ENCODE data around the gene LDLRAD3. TPM values are rescaled to one million over a fixed set of nuclear protein-coding genes. Genes with fewer than 3 reads are reported as not detected.

The LDLRAD3 gene
- total RNA-seq, 2 experiments from 2014 or later = 0.21 to 0.27 TPM

DNA sequence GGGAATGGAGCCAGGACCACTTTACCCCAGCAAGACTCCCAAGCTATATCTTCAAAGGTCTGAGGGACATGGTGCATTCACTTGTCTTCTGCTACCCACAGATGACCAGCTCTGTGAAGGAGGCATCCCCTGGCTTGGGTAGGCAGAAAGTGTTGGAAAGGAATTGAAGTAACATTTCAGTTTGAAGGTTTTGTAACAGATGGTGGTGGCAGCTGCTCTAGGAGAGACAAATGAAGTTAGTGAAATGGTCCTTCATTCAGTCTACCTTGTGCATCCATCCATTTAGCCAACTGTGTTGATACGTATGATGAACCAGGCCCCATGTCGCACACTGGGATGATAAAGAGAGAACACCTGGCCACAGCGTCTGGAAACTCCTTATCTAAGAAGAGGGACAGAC, 204.8 kb downstream of the LDLRAD3 start:
- POLR2A ChIA-PET = no interaction called here
- CTCF ChIA-PET = no interaction called here

DNA sequence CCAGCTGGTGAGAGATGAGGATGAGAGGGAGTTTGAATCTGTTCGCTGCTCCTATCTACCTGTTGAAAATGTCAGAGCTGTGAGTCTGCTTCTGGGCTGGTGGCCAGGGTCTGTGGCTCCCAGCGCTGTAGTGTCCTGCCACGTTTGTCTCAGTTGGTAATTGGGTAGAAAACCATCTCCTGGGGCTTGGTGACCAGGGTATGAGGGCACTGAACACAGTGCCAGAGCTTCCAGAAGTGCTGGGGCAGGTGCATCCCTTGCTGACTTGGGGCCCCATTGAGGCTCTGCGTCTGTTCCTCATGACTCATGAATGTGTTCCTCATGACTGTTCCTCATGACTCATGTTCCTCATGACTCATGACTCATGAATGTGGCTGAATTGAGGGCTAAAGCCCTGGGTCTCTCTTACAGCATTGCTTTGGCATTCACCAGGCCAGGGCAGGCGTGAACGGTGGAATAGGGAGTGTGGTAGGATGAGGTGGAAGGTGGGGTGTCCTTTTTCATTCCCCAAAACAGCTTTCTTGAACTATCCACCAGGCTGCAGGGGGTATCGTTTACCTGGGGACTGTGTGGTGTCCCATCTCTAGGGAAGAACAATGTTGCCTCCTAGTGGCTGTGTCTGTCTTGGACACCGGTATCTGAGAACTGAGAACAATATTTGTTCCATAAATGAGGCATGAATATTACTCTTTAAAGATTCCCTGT, 205.8 kb downstream of the LDLRAD3 start:
- POLR2A ChIA-PET = interaction anchor here (0.6 kb wide), 1 partner anchor 1089 kb away, joined by 3 read pairs; no protein-coding TSS in a partner anchor
- CTCF ChIA-PET = no interaction called here

DNA sequence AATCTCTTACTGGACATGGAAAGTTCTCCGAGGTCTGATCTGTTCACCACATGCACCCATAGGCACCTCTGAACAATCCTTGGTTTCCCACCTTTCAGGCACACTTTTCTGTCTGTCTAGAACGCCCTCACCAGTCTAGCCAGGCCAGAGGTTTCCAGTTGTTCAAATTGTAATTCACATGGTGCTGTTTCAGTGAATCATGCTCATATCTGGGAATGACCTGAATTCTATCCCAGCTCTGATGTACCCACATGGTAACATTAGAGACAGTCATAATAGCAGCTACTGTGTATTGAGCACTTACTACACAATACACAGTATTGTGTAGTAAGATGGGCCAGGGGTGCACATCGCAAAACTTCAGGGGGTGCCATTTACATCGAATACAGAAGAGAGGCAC, 207.1 kb downstream of the LDLRAD3 start:
- ChIA-PET CTCF (interaction anchor here (0.8 to 0.9 kb wide), 2 partner anchors 12 to 343 kb away, joined by 3 read pairs; no protein-coding TSS in a partner anchor), POLR2A (no interaction called here)

DNA sequence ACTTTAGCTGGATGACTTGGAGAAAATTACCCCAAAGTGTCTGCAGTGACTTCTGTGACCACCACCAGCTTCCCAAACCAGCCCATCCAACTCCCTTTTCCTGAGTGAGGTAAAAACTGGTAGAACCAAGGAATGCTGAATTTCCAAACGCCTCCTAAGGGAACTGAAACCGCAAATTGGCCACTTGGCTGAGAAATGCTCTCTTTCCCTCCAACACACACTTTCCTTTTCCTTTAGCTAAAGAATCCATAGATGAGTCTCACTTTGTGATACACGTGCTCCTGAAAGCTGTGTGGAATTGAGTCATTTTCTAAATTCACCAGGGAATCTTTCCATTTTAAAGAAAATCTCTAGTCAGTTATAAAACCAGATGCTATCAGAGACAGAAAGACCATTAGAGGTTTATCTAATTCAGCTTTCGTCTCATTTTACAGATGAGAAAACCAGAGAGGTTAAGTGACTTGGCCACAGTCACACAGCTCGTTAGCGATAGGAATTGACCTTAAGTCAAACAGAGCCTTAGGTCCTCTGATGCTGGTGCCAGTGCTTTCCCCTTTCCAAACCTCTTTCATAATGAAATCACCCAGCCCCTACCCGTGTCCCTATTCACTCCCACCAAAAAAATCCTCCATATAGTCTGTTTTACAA, 208.2 kb downstream of the LDLRAD3 start:
- POLR2A ChIA-PET = no interaction called here
- CTCF ChIA-PET = interaction anchor here (1.0 kb wide), 1 partner anchor 9 kb away, joined by 3 read pairs; no protein-coding TSS in a partner anchor

DNA sequence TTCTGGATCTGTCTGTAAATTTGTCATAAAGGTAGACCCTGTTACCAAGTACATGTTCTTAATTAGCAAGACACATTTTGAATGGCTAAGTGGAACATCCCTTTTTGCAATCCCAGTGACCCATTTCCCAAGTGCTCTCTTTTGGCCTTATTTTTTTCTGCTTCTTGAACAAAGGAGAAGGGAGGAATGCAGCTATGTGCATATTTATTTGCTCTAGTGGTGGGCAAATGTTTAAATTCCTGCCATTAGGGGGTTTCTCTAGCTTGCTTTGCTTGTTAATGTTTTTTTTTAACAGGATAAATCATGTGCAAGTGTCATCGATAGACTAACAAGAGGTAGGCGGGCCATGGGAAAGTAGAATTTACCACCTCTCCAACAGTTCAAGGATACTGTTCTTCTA, 209.7 kb downstream of the LDLRAD3 start:
- ChIA-PET POLR2A (no interaction called here), CTCF (no interaction called here)

DNA sequence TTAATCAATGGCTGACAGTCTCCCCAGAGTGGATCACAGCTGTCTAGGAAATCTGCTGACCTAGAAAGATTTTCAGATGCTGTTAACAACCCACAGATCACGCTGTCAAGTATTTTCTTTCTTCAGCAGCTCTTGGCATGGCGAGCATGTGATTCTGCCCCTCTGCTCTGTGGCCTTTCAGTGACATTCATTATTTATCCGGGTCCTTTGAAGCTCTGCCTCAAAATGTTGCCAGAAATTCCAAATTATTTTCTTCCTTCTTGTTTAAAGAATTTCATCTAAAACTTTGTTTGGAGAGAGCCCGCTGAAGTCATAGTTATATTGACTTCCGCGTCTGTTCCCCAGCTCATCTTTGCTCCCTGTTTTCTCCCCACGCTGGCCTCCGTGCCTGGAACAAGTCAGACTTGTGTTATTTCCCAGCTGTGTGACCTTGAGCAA, 211.3 kb downstream of the LDLRAD3 start:
- CTCF ChIA-PET = interaction anchor here (1.2 kb wide), 1 partner anchor 9 kb away, joined by 3 read pairs; no protein-coding TSS in a partner anchor
- POLR2A ChIA-PET = no interaction called here

DNA sequence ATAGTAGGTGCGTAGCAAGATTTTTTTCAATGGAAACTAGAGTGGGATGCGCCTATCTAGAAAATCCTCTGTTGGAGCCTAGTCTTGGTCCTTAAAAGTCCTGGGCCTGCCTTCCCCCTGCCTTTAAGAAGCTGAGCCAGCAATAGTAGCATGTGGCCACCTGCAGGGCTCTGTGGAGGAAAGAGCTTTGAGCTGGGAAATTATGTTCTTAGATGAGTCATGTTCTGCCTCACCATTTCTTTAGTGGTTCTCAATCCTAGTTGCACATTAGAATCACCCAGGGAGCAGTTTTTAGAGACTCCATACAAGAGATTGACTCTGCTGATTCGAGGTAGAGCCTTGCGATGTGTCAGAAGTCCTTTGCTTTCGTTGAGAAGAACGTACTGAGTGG, 211.9 kb downstream of the LDLRAD3 start:
- POLR2A ChIA-PET = no interaction called here
- CTCF ChIA-PET = no interaction called here

DNA sequence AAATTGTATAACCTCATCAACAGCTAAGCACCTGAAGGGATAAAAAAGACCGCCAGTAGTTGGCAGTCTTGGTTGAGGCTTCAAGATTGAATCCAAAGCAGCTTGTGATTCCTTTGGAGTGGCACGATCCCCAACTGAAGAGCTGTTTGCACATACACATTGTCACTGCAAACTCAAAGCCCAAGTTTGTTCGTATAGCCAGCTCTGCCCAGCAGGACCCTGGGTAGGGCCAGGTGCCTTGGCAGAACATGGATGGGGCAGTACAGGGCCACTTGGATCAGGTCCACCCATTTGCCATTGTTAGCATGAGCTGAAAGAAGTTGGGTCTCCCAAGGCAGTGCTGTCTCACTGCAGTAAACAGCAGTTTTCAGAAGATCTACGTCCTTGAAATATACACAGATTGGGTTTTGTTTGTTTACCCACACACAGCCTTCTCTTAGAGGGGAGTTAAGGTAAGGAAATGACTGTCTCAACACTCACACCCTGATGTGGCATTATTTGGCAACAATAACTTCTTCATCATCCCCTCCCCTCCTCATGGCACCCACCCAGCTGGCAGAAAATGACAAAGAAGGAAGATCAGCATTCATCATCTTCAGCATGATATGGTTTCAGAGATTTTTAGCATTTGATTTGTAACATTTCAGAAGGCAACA, 212.4 kb downstream of the LDLRAD3 start:
- CTCF ChIA-PET = no interaction called here
- POLR2A ChIA-PET = no interaction called here

DNA sequence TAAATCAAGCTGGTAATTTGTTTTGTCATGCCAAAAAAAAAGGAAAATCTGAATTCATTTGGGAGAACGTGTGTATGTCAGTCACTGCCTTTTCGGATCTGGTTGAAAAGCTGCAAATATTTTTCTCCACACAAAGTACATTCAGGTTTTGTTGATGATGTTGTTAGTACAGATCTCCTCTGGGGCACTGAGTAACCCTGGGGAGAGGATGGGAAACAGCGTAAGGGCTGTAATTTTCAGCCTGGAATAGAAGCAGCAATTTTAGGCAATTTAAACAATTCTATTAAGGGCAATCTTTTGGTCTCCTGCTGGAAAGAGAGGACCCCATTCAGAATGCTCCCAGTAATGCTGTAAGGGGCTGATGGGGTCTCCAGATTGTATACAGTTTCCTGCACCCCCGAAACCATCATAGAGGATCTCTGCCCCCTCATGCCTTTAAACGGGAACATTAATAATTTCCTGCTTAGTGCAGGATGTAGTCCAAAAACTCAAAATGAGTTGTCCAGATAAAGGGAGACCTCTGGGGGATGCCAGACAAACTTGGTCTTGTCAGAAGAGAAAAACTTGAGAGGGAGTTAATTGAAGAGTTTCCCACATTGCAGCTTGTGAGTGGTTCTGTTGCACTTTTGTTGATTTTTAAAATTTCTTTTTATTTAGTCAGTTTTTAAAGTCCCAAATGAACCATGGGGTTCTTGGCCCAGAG, 213.1 kb downstream of the LDLRAD3 start:
- ChIA-PET CTCF (no interaction called here), POLR2A (no interaction called here)

DNA sequence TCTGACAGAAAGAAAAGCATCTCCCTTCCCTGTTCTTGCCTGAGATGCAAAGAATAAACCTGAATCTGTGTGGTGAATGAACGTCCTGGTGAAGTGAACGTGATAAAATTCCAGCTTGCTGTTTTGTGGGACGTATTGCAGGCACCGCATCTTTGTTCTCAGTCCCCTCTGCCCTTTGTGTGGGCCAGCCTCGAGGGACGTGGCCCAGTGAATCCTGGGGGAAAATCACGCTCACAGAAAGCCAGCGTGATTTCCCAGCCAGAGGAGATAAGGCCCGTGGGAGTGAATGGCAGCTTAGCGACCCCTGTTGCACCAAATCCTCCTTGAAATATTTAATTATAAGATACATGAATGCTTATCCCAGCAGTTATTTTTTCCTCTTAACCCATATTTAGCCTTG, 216.2 kb downstream of the LDLRAD3 start:
- POLR2A ChIA-PET = no interaction called here
- CTCF ChIA-PET = interaction anchor here (0.6 kb wide), 1 partner anchor 132 kb away, joined by 3 read pairs; no protein-coding TSS in a partner anchor

DNA sequence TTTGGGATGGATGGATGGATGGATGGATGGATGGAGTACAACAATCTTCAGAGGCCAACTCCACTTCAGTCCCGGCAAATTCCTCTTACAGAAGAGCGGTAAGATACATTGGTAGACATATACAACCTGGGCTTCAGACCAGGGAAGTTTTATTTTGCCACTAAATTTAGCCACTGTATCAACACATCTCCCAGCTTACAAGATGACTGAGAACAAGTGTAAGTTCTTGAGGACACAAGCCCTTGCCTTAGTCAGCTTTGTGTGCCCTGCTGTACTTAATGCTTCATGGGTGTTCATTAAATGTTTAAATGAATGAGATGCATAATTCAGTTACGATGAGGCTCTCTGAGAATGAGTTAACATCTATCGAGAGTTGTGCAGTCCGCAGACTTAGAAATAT, 217.7 kb downstream of the LDLRAD3 start:
- POLR2A ChIA-PET = no interaction called here

DNA sequence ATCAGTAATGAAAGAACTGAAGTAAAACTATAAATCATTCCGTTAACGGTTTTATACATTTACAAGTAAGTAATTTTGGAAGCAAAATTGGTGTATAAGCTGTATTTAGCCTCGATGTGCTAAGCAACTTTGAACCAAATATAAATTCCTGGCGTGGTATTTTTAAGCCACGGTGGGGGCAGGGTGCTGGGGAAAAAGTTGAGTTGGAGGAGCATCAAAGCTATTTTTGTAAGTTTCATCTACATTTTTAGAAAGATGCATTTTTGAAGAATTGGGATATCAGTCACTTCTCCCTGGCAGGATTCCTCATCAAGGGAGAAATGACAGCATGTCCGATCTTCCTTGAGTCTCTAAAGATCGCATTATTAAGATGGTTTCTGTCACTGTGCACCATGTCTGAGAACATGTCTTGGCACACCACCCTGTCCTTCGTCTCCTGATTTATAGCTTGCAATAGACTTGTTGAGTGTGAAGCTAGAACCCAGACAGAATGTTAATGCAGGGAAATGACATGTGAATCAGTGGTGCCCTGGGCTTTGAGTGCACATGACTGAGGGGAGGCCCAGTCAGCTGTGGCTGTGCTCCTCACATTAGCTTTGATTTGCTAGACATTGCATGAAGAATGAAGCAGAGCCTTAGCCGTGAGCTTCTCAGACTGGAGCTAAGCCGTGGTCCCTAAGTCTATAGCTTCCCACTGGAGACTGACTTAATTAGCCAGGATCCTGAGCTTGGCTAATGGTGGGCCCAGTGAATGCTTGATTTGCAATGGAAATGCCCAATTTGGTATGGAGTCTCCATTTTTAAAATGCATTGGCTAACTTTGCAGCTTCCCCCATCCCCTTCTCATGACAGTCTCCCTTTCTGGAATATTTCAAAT, 218.4 kb downstream of the LDLRAD3 start:
- CTCF ChIA-PET = no interaction called here
- POLR2A ChIA-PET = no interaction called here

More for the DNA sequence above, 217.7 kb downstream of the LDLRAD3 start:
- CTCF ChIA-PET = no interaction called here

DNA sequence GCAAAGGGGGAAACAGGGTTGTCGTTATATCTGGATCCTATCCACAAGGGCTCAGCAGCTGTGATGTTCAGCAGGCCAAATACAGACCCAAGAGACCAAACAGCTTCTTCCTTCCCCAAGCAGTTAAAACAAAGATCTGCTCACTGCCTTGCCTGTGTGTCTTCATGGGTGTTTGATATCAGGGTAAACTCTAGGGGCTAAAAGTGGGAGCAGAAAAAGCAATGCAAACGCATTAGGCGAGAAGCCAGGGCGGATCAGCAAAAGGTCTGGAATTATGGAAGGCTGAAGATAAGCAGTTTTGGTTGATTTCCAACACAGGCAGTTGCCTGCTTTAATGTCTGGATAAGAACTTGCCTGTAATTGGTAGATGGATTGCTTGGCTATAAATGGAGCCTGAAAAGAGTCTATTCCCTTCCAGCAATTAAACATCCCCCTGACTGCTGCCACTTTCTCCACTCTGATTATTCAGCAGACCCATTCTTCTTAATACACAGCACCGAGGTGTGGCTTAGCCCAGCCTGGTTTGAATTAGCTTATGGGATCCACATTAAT, 219.1 kb downstream of the LDLRAD3 start:
- ChIA-PET POLR2A (no interaction called here), CTCF (no interaction called here)

DNA sequence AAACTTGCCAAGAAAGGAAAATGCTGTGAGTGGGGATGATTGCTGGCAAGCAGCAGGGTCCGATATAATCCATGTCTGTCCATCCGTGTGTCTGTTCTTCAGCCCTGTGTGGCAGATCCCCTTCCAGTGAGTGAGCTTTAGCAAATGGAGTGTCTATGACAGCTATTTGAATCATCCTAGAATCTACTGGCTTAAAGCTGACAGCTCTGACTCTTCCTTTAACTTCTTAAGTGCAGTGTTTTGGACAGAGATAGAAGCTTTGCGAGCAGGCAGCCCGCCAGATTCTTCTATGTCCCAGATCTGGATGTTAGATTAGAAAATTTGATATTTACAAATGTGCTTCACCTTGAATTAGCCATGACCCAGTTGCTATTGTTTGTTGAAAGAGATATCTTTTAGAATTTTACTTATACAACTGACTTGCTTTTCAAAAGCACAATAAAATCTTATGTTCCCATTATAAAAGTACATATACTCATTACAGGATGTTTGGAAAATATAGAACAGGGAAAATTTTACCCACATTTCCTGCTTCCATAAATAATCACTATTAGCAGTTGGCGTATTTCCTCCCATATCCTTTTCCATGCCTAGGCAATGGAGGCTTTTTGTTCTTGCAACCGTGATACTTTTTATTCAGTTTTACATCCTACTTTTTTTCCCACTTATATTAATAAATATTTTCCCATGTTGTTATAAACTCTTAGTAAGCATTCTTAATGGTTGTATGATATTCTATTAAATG, 220.8 kb downstream of the LDLRAD3 start:
- CTCF ChIA-PET = interaction anchor here (1.1 kb wide), 1 partner anchor 10 kb away, joined by 3 read pairs; no protein-coding TSS in a partner anchor

DNA sequence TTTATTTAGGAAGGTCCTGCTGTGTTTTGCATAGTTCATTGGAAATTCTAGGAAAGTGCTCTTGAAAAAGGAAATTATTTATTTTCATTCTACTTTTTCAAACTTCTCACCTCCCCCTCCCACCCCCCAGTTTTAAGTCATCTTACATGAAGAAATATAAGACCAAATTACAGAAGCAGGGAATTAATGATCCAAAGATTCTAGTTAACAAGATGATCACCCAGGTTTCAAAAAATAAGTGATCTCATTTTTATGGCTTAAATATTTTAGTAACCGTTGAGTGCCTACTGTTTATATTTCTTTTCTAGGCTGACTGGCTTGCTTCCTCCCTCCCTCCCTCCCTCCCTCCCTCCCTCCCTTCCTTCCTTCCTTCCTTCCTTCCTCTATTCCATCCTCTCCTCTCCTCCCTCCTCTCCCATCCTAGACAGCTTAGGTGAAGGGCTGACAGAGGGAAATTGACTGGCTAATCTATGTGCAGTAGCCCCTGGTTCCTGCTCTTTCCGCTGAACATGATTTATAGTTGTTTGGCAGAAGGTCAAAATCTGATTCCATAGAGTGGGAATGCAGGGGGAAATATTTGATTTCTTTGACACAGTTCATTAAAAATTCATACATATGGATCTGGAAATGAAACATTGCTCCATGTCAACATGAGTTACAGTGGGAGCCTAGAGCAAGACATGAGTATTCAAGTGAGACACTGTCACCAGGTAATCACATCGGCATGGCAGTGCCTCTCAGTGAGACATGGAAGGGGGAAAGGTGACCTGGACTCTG, 221.9 kb downstream of the LDLRAD3 start:
- CTCF ChIA-PET = no interaction called here
- POLR2A ChIA-PET = no interaction called here

More for the DNA sequence above, 220.8 kb downstream of the LDLRAD3 start:
- POLR2A ChIA-PET = no interaction called here

DNA sequence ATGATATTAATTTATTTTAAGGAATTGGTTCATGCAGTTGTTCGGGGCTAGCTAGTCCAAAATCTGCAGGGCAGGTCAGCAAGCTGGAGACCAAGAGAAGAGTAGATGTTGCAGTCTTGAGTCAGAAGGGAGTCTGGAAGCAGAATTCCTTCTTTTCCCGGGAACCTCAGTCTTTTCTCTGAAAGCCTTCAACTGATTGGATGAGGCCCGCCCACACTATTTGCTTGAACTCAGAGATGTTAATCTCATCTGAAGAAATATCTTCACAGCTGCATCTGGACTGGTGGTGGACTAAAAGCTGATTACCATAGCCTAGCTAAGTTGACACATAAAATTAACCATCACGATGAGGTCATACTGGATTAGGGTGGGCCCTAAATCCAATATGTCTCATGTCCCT, 223.2 kb downstream of the LDLRAD3 start:
- CTCF ChIA-PET = no interaction called here
- POLR2A ChIA-PET = no interaction called here

DNA sequence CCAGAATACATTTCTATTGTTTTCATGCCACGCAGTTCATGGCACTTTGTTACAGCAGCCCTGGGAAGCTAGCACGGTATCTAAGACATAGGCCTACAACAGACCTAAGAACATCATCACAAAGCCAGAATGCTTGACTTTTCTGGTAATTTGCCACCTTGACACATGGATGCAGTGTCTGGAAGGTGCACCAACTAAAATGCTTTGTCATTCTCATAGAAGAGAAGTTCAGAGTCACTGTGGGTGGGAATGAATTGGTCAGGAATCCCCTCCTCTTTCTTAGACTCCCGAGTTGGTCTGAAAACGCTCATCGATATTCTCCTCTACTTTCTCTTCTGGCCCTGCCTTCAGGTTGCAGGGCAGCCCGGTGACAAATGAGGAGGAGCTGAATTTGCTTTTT, 223.9 kb downstream of the LDLRAD3 start:
- ChIA-PET POLR2A (no interaction called here), CTCF (no interaction called here)

DNA sequence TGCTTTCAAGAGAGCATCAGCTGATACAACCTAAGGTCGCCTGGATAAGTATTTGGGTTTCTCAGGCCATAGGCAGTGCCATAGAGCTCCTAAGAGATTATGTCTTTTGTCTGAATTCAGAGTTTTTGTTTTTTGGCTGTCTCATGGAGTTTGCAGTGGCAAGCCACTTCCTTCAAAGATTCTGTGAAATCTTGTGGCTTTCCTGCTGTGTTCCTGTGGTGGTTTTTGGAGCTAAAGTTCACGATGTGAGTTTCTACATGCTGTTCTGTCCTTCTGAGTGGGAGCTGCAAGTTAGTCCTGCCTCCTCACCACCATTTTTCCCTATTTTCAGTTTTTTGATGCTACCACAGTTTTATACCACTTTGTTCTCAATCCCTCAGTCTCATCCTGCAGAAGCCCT, 234.0 kb downstream of the LDLRAD3 start:
- CTCF ChIA-PET = no interaction called here
- POLR2A ChIA-PET = no interaction called here
